Endothelial cell (in vitro differentiated cells): Measurements from ENCODE around the gene VASP. TPM values are rescaled to one million over a fixed set of nuclear protein-coding genes. Genes with fewer than 3 reads are reported as not detected.
A peak's percentile ranks its signal among the peaks of the same experiment; 100 is the strongest.

Experiments used
- DNase-seq: peaks from one replicate; pipeline ENCODE4 v3.0.0; 2021; ENCODE audit warnings: low spot score
- H3K27ac Mint-ChIP-seq: one replicate; pipeline ENCODE4 v1.8.0; 2021; ENCODE audit warnings: mixed read lengths, inconsistent platforms; ENCODE audit not compliant: unreplicated experiment
- H3K27me3 Mint-ChIP-seq: one replicate; pipeline ENCODE4 v1.8.0; 2021; ENCODE audit warnings: mild to moderate bottlenecking, moderate library complexity, mixed read lengths, inconsistent platforms; ENCODE audit not compliant: unreplicated experiment
- H3K36me3 Mint-ChIP-seq: one replicate; pipeline ENCODE4 v1.8.0; 2021; ENCODE audit warnings: mild to moderate bottlenecking, low read depth, mixed read lengths, inconsistent platforms; ENCODE audit not compliant: unreplicated experiment
- H3K4me1 Mint-ChIP-seq: one replicate; pipeline ENCODE4 v1.8.0; 2021; ENCODE audit warnings: mild to moderate bottlenecking, mixed read lengths, inconsistent platforms; ENCODE audit not compliant: unreplicated experiment
- H3K4me3 Mint-ChIP-seq: one replicate; pipeline ENCODE4 v1.8.0; 2021; ENCODE audit warnings: mild to moderate bottlenecking, mixed read lengths, inconsistent platforms; ENCODE audit not compliant: unreplicated experiment
- H3K9me3 Mint-ChIP-seq: one replicate; pipeline ENCODE4 v1.8.0; 2021; ENCODE audit warnings: mixed read lengths, inconsistent platforms; ENCODE audit not compliant: unreplicated experiment
- CTCF ChIP-seq: fragments of 200-600 bp; sonication (generic); IDR thresholded peaks from one replicate; pipeline ENCODE4 v1.5.0; 2021; ENCODE audit warnings: antibody characterized with exemption; ENCODE audit not compliant: unreplicated experiment
- total RNA-seq: library from RNA; stranded (reverse); fragmentation: NEBNext Ultra II Directional; extraction: Animal tissue kit (Norgen Biotek cat#: 25700); gene quantifications from one replicate; pipeline ENCODE4 v1.2.1, GENCODE V29; 2021; ENCODE audit not compliant: unreplicated experiment

The VASP gene
- total RNA-seq, 1 donor from 2014 or later: 246 TPM

GRCh38 chr19:45471111-45471930 is 36.0 kb upstream of the VASP start:
- no peaks in the 10 kb centered on the region for H3K9me3 Mint-ChIP-seq
- peaks cover 72% of the 10 kb centered on the region for H3K27me3 Mint-ChIP-seq
- peak overlapping the region; percentile 57 for H3K27ac Mint-ChIP-seq
- H3K36me3 Mint-ChIP-seq: peaks cover 25% of the 10 kb centered on the region
- H3K4me3 Mint-ChIP-seq: peak overlapping the region; percentile 96
- no peak for DNase-seq
- H3K4me1 Mint-ChIP-seq: peaks cover 37% of the 10 kb centered on the region
- no peak for TF ChIP-seq CTCF

DNA sequence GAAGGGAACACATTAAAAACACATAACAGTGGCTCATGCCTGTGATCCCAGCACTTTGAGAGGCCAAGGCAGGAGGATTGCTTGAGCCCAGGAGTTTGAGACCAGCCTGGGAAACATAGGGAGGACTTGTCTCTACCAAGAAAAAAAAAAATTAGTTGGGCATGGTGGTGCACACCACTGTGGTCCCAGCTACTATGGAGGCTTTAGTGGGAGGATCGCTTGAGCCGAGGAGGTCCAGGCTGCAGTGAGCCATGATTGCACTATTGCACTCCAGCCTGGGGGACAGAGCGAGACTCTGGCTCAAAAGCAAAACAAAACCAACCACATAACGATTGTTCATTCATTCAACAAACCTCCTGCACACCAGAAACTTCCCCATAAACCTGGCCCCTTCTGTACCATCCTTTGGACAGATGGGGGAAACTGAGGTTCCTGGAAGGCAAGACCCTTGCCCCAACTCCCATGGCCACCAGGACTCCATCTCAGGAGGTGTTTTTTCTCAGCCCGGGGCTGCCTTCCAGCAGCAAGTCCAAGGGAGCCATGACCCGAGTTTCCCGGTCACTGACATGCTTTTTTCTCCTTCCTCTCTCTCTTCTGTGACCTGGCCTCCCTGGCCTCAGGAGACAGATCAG is 35.2 kb upstream of the VASP start:
- Mint-ChIP-seq H3K36me3 (peaks cover 25% of the 10 kb centered on the region), H3K27me3 (peaks cover 72% of the 10 kb centered on the region), H3K27ac (peak overlapping the region; percentile 57), H3K9me3 (no peaks in the 10 kb centered on the region), H3K4me1 (peaks cover 36% of the 10 kb centered on the region), H3K4me3 (peak overlapping the region; percentile 79)
- no peak for TF ChIP-seq CTCF
- DNase-seq: no peak

DNA sequence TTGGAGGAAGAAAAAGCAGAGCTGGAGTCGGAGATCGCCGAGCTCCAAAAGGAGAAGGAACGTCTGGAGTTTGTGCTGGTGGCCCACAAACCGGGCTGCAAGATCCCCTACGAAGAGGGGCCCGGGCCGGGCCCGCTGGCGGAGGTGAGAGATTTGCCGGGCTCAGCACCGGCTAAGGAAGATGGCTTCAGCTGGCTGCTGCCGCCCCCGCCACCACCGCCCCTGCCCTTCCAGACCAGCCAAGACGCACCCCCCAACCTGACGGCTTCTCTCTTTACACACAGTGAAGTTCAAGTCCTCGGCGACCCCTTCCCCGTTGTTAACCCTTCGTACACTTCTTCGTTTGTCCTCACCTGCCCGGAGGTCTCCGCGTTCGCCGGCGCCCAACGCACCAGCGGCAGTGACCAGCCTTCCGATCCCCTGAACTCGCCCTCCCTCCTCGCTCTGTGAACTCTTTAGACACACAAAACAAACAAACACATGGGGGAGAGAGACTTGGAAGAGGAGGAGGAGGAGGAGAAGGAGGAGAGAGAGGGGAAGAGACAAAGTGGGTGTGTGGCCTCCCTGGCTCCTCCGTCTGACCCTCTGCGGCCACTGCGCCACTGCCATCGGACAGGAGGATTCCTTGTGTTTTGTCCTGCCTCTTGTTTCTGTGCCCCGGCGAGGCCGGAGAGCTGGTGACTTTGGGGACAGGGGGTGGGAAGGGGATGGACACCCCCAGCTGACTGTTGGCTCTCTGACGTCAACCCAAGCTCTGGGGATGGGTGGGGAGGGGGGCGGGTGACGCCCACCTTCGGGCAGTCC is 34.5 kb upstream of the VASP start:
- Mint-ChIP-seq H3K27me3 (peaks cover 72% of the 10 kb centered on the region), H3K27ac (peak overlapping the region; percentile 91), H3K36me3 (peaks cover 25% of the 10 kb centered on the region), H3K9me3 (no peaks in the 10 kb centered on the region), H3K4me1 (peaks cover 36% of the 10 kb centered on the region), H3K4me3 (peak overlapping the region; percentile 78)
- DNase-seq: no peak
- TF ChIP-seq CTCF: no peak

GRCh38 chr19:45473367-45473681 is 34.0 kb upstream of the VASP start:
- no peak for DNase-seq
- no peaks in the 10 kb centered on the region for H3K9me3 Mint-ChIP-seq
- H3K4me3 Mint-ChIP-seq: peak overlapping the region; percentile 48
- no peak for TF ChIP-seq CTCF
- H3K27me3 Mint-ChIP-seq: peaks cover 66% of the 10 kb centered on the region
- peak overlapping the region; percentile 67 for H3K27ac Mint-ChIP-seq
- H3K4me1 Mint-ChIP-seq: peaks cover 41% of the 10 kb centered on the region
- H3K36me3 Mint-ChIP-seq: peaks cover 21% of the 10 kb centered on the region
